ENCODE data around the gene HHLA2. TPM values are rescaled to one million over a fixed set of nuclear protein-coding genes. Genes with fewer than 3 reads are reported as not detected.
"Not testable (repeated sequence)": the region's sequence is repeated elsewhere in the genome, so short reads cannot be mapped to it uniquely, and the experiment has no call there.

Gene HHLA2
- total RNA-seq = 0.31 TPM

GRCh38 chr3:108296239-108296638 is at the start of gene HHLA2:
HHLA2 (plus strand) TSS chr3:108296548; CDS start chr3:108351814, 55,266 bp downstream.
- H3K9me3 ChIP-seq (ENCODE audit: low read depth, low read length) = no peaks in the 10 kb centered on the region
- H3K4me3 ChIP-seq (ENCODE audit: low read length) = no peak within 1 kb of the TSS
- H3K27me3 ChIP-seq (ENCODE audit: insufficient read depth, low read length) = no peaks in the 10 kb centered on the region
- peaks cover 41% of the 10 kb centered on the region for H3K4me1 ChIP-seq (ENCODE audit: insufficient read depth, low read length)

DNA sequence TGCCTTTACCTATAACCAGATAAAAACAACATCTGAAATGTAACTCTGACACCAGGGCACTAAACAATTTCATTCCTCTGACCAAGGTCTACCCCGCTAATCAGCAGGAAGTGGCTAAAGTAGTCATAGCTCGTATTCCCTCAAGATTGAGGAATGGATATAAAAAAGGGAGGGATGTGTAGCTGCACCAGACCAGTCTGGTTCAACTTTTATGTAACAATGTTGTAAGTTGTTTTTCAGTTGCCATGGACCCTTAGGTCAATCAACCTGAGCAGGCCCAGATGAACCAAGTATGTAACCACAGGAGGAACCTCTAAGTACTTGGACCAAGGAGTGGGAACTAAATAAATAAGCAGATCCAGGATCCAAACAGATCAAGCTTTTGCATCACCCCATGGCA is 45.7 kb upstream of the HHLA2 start:
- Histone ChIP-seq H3K4me3 (ENCODE audit: low read length) (no peak overlapping the region), H3K27me3 (ENCODE audit: insufficient read depth, low read length) (no peaks in the 10 kb centered on the region), H3K4me1 (ENCODE audit: insufficient read depth, low read length) (no peaks in the 10 kb centered on the region), H3K9me3 (ENCODE audit: low read depth, low read length) (no peaks in the 10 kb centered on the region)

GRCh38 chr3:108251265-108251664 is 45.1 kb upstream of the HHLA2 start:
- Histone ChIP-seq H3K4me3 (ENCODE audit: low read length) (no peak overlapping the region), H3K4me1 (ENCODE audit: insufficient read depth, low read length) (no peaks in the 10 kb centered on the region), H3K27me3 (ENCODE audit: insufficient read depth, low read length) (no peaks in the 10 kb centered on the region), H3K9me3 (ENCODE audit: low read depth, low read length) (no peaks in the 10 kb centered on the region)

- Histone ChIP-seq H3K4me3 (ENCODE audit: low read length) (no peak overlapping the region), H3K27me3 (ENCODE audit: insufficient read depth, low read length) (no peaks in the 10 kb centered on the region), H3K4me1 (ENCODE audit: insufficient read depth, low read length) (no peaks in the 10 kb centered on the region)
Observed at GRCh38 chr3:108251844-108252243, 44.5 kb upstream of the HHLA2 start.

GRCh38 chr3:108255131-108255530 is 41.2 kb upstream of the HHLA2 start:
- Histone ChIP-seq H3K9me3 (ENCODE audit: low read depth, low read length) (no peaks in the 10 kb centered on the region), H3K4me3 (ENCODE audit: low read length) (no peak overlapping the region), H3K27me3 (ENCODE audit: insufficient read depth, low read length) (no peaks in the 10 kb centered on the region), H3K4me1 (ENCODE audit: insufficient read depth, low read length) (no peaks in the 10 kb centered on the region)

More at GRCh38 chr3:108251844-108252243, 44.5 kb upstream of the HHLA2 start:
- no peaks in the 10 kb centered on the region for H3K9me3 ChIP-seq (ENCODE audit: low read depth, low read length)

- not testable (repeated sequence) for H3K4me1 ChIP-seq (ENCODE audit: insufficient read depth, low read length); H3K27me3 ChIP-seq (ENCODE audit: insufficient read depth, low read length); H3K4me3 ChIP-seq (ENCODE audit: low read length); H3K9me3 ChIP-seq (ENCODE audit: low read depth, low read length)
Observed at GRCh38 chr3:108264534-108265298, 31.6 kb upstream of the HHLA2 start.

DNA sequence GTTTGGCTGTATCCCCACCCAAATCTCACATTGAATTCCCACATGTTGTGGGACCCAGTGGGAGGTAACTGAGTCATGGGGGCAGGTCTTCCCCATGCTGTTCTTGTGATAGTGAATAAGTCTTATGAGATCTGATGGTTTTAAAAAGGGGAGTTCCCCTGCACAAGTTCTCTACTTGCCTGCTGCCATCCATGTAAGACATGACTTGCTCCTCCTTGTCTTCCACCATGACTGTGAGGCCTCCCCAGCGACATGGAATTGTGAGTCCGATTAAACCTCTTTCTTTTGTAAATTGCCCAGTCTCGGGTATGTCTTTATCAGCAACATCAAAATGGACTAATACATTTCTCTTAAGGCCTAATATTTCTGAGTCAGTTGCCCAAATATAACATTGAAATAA is 28.1 kb upstream of the HHLA2 start:
- not testable (repeated sequence) for H3K4me1 ChIP-seq (ENCODE audit: insufficient read depth, low read length); H3K27me3 ChIP-seq (ENCODE audit: insufficient read depth, low read length); H3K9me3 ChIP-seq (ENCODE audit: low read depth, low read length); H3K4me3 ChIP-seq (ENCODE audit: low read length)

DNA sequence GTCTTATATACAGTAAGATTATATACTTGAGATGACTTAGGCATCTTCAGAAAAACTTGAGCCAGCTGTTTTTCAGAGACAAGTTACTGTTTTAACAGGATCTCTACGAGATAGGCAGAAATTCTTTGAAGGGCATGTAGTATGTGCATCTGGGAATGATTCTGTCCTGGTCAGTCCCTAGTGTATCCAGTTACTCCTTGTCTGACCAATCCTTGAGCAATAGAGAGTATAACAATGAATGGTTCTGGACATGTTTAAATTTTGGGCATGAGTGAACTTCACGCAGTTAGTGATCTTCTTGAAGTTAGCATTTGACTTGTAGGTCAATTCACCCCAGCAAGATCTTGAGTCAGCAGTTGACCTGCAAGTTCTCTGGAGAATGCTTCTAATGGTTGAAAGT is 24.7 kb upstream of the HHLA2 start:
- Histone ChIP-seq H3K4me3 (ENCODE audit: low read length) (no peak overlapping the region), H3K9me3 (ENCODE audit: low read depth, low read length) (no peaks in the 10 kb centered on the region), H3K27me3 (ENCODE audit: insufficient read depth, low read length) (no peaks in the 10 kb centered on the region), H3K4me1 (ENCODE audit: insufficient read depth, low read length) (no peaks in the 10 kb centered on the region)

- H3K27me3 ChIP-seq (ENCODE audit: insufficient read depth, low read length); H3K4me3 ChIP-seq (ENCODE audit: low read length): not testable (repeated sequence)
- H3K9me3 ChIP-seq (ENCODE audit: low read depth, low read length) = peaks cover 20% of the 10 kb centered on the region
Observed at GRCh38 chr3:108279066-108279465, 17.3 kb upstream of the HHLA2 start.

GRCh38 chr3:108280476-108280875 is 15.9 kb upstream of the HHLA2 start:
- H3K27me3 ChIP-seq (ENCODE audit: insufficient read depth, low read length) = no peaks in the 10 kb centered on the region
- no peak overlapping the region for H3K4me3 ChIP-seq (ENCODE audit: low read length)
- H3K9me3 ChIP-seq (ENCODE audit: low read depth, low read length) = peaks cover 20% of the 10 kb centered on the region
- no peaks in the 10 kb centered on the region for H3K4me1 ChIP-seq (ENCODE audit: insufficient read depth, low read length)

More at GRCh38 chr3:108279066-108279465, 17.3 kb upstream of the HHLA2 start:
- not testable (repeated sequence) for H3K4me1 ChIP-seq (ENCODE audit: insufficient read depth, low read length)

DNA sequence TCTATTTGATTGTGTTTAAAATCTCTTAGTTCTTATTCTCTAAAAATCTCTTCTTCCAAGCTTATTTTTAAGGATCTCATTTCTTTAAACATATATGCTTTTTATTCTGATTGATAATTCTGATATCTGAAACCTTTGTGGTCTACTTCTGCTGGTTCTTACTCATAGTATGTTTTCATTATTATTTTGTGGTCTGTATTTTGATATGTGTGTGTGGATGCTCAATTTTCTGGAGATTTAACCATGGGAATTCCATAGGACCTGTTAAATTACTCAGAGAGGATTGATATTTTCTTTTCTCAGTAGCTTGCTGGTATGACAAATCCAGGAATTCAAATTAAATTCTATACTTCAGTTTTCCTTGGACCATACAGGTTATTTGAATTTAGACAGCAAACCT is 14.7 kb upstream of the HHLA2 start:
- H3K4me1 ChIP-seq (ENCODE audit: insufficient read depth, low read length) = no peaks in the 10 kb centered on the region
- peaks cover 20% of the 10 kb centered on the region for H3K9me3 ChIP-seq (ENCODE audit: low read depth, low read length)
- H3K27me3 ChIP-seq (ENCODE audit: insufficient read depth, low read length) = no peaks in the 10 kb centered on the region

GRCh38 chr3:108283006-108283405 is 13.3 kb upstream of the HHLA2 start:
- Histone ChIP-seq H3K4me3 (ENCODE audit: low read length) (no peak overlapping the region), H3K9me3 (ENCODE audit: low read depth, low read length) (peaks cover 17% of the 10 kb centered on the region), H3K4me1 (ENCODE audit: insufficient read depth, low read length) (no peaks in the 10 kb centered on the region), H3K27me3 (ENCODE audit: insufficient read depth, low read length) (no peaks in the 10 kb centered on the region)

More for the DNA sequence above, 14.7 kb upstream of the HHLA2 start:
- H3K4me3 ChIP-seq (ENCODE audit: low read length) = no peak overlapping the region

- Histone ChIP-seq H3K27me3 (ENCODE audit: insufficient read depth, low read length) (no peaks in the 10 kb centered on the region), H3K4me3 (ENCODE audit: low read length) (no peak overlapping the region), H3K4me1 (ENCODE audit: insufficient read depth, low read length) (no peaks in the 10 kb centered on the region), H3K9me3 (ENCODE audit: low read depth, low read length) (peaks cover 10% of the 10 kb centered on the region)
Observed at GRCh38 chr3:108283989-108284388, 12.4 kb upstream of the HHLA2 start.

GRCh38 chr3:108285176-108285575 is 11.2 kb upstream of the HHLA2 start:
- no peaks in the 10 kb centered on the region for H3K9me3 ChIP-seq (ENCODE audit: low read depth, low read length)
- no peaks in the 10 kb centered on the region for H3K27me3 ChIP-seq (ENCODE audit: insufficient read depth, low read length)
- H3K4me1 ChIP-seq (ENCODE audit: insufficient read depth, low read length) = no peaks in the 10 kb centered on the region
- no peak overlapping the region for H3K4me3 ChIP-seq (ENCODE audit: low read length)

DNA sequence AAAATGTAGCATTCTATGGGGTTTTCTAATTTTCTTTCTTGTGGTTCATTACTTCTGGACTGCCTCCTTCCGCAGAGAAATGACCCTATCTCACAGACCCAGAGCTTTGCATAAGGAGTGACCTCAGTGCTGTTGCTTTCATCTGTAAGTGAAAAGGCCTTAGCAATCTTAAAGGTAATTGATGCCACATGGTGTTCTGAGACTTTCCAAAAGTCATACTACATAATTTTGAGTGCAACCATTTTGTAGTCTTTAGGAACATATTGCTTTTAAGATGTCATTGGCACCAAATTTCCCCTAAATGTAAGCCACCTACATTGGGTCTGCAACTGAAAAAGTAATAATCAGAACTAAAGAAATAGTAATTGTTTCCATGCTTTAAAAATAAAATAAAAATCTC is 9.2 kb upstream of the HHLA2 start:
- H3K4me1 ChIP-seq (ENCODE audit: insufficient read depth, low read length) = peaks cover 1% of the 10 kb centered on the region
- H3K9me3 ChIP-seq (ENCODE audit: low read depth, low read length) = no peaks in the 10 kb centered on the region
- no peak overlapping the region for H3K4me3 ChIP-seq (ENCODE audit: low read length)
- H3K27me3 ChIP-seq (ENCODE audit: insufficient read depth, low read length) = no peaks in the 10 kb centered on the region

GRCh38 chr3:108288193-108288592 is 8.2 kb upstream of the HHLA2 start:
- H3K4me1 ChIP-seq (ENCODE audit: insufficient read depth, low read length) = peaks cover 12% of the 10 kb centered on the region
- H3K4me3 ChIP-seq (ENCODE audit: low read length); H3K9me3 ChIP-seq (ENCODE audit: low read depth, low read length); H3K27me3 ChIP-seq (ENCODE audit: insufficient read depth, low read length): not testable (repeated sequence)
